GM18868 (cell line): ENCODE results near the gene SPIRE1.
"Not testable (repeated sequence)": the region's sequence is repeated elsewhere in the genome, so short reads cannot be mapped to it uniquely, and the experiment has no call there.

Experiments
- ATAC-seq: cut with Tn5 transposase; IDR thresholded peaks from one replicate; pipeline ENCODE4 v1.9.1; 2021; ENCODE audit warnings: mild to moderate bottlenecking, moderate library complexity; ENCODE audit not compliant: unreplicated experiment

The SPIRE1 gene

GRCh38 chr18:12497839-12498238 is 160.1 kb downstream of the SPIRE1 start:
- ATAC-seq, result no peak

- no peak for ATAC-seq
Measured at GRCh38 chr18:12497296-12497695, 160.6 kb downstream of the SPIRE1 start.

- no peak for ATAC-seq
Measured at GRCh38 chr18:12492907-12493306, 165.0 kb downstream of the SPIRE1 start.

- ATAC-seq, result no peak
Measured at GRCh38 chr18:12491611-12492435, 166.1 kb downstream of the SPIRE1 start.

- no peak for ATAC-seq
Measured at GRCh38 chr18:12485479-12486105, 172.3 kb downstream of the SPIRE1 start.

GRCh38 chr18:12481915-12482314 is 176.0 kb downstream of the SPIRE1 start:
- not testable (repeated sequence) for ATAC-seq

- ATAC-seq, result no peak
Measured at GRCh38 chr18:12479982-12480381, 177.9 kb downstream of the SPIRE1 start.

GRCh38 chr18:12479536-12479935 is 178.4 kb downstream of the SPIRE1 start:
- ATAC-seq, result no peak

GRCh38 chr18:12478269-12479047 is 179.4 kb downstream of the SPIRE1 start:
- ATAC-seq, result no peak

- ATAC-seq, result no peak
Measured at GRCh38 chr18:12477606-12478005, 180.3 kb downstream of the SPIRE1 start.

- no peak for ATAC-seq
Measured at GRCh38 chr18:12476955-12477354, 181.0 kb downstream of the SPIRE1 start.

- no peak for ATAC-seq
Measured at GRCh38 chr18:12474876-12475275, 183.0 kb downstream of the SPIRE1 start.

GRCh38 chr18:12474146-12474545 is 183.8 kb downstream of the SPIRE1 start:
- ATAC-seq, result no peak

GRCh38 chr18:12470382-12471075 is 187.4 kb downstream of the SPIRE1 start:
- ATAC-seq, result no peak

GRCh38 chr18:12468445-12468844 is 189.5 kb downstream of the SPIRE1 start:
- no peak for ATAC-seq

GRCh38 chr18:12464731-12465130 is 193.2 kb downstream of the SPIRE1 start:
- no peak for ATAC-seq

- no peak for ATAC-seq
Measured at GRCh38 chr18:12463191-12463590, 194.7 kb downstream of the SPIRE1 start.

- ATAC-seq, result no peak
Measured at GRCh38 chr18:12462242-12462641, 195.7 kb downstream of the SPIRE1 start.

GRCh38 chr18:12461326-12461725 is 196.6 kb downstream of the SPIRE1 start:
- ATAC-seq, result no peak

- ATAC-seq, result no peak
Measured at GRCh38 chr18:12460874-12461273, 197.0 kb downstream of the SPIRE1 start.

- ATAC-seq, result no peak
Measured at GRCh38 chr18:12458771-12459170, 199.1 kb downstream of the SPIRE1 start.
